HEK293 (cell line): ENCODE data around the gene IL10RB.
"Not testable (repeated sequence)": the region's sequence is repeated elsewhere in the genome, so short reads cannot be mapped to it uniquely, and the experiment has no call there.

Experiments
- GLI2 ChIP-seq: fragments of 450-650 bp; formaldehyde crosslinking; IDR thresholded peaks from 2 replicates; pipeline ENCODE4; 2017; ENCODE audit warnings: missing biosample characterization, missing genetic modification characterization, low read depth, borderline replicate concordance
- ZBTB21 ChIP-seq: fragments of 450-650 bp; formaldehyde crosslinking; IDR thresholded peaks from 2 replicates; pipeline ENCODE4 v1.5.1; 2017; ENCODE audit warnings: missing biosample characterization, missing genetic modification characterization
- ZNF133 ChIP-seq: fragments of 450-650 bp; formaldehyde crosslinking; IDR thresholded peaks from 2 replicates; pipeline ENCODE4 v1.5.1; 2016; ENCODE audit warnings: missing biosample characterization, missing genetic modification characterization
- ZNF23 ChIP-seq: fragments of 450-650 bp; formaldehyde crosslinking; IDR thresholded peaks from 2 replicates; pipeline ENCODE4 v1.5.1; 2016; ENCODE audit warnings: missing biosample characterization, missing genetic modification characterization, borderline replicate concordance
- ZNF707 ChIP-seq: fragments of 450-650 bp; formaldehyde crosslinking; IDR thresholded peaks from 2 replicates; pipeline ENCODE4 v1.5.1; 2016; ENCODE audit warnings: missing biosample characterization, missing genetic modification characterization
- TF ChIP-seq, protein P1 (sequence below): fragments of 450-650 bp; formaldehyde crosslinking; IDR thresholded peaks from 2 replicates; pipeline ENCODE4 v1.5.1; 2016; ENCODE audit warnings: missing biosample characterization, missing genetic modification characterization
- TF ChIP-seq, protein P2 (sequence below): fragments of 450-650 bp; formaldehyde crosslinking; IDR thresholded peaks from 2 replicates; pipeline ENCODE4 v1.5.1; 2016; ENCODE audit warnings: missing biosample characterization, missing genetic modification characterization

DNA sequence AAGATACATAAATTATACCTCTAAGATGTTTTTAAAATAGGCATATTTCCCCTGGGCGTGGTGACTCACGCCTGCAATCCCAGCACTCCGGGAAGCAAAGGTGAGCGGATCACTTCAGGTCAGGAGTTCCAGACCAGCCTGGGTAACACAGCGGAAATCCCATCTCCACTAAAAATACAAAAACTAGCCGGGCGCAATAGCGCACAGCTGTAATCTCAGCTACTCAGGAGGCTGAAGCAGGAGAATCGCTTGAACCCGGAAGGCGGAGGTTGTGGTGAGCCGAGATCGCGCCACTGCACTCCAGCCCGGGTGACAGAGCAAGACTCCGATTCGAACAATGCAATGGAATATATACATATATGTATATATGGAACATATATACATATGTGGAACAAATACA lies 54.8 kb downstream of the IL10RB start:
- TF ChIP-seq GLI2 (tag by site-specific recombination); ZNF23 (tag by site-specific recombination); ZNF707 (tag by site-specific recombination); ZBTB21; ZNF133 (tag by site-specific recombination): not testable (repeated sequence)
- TF ChIP-seq, protein P1, sequence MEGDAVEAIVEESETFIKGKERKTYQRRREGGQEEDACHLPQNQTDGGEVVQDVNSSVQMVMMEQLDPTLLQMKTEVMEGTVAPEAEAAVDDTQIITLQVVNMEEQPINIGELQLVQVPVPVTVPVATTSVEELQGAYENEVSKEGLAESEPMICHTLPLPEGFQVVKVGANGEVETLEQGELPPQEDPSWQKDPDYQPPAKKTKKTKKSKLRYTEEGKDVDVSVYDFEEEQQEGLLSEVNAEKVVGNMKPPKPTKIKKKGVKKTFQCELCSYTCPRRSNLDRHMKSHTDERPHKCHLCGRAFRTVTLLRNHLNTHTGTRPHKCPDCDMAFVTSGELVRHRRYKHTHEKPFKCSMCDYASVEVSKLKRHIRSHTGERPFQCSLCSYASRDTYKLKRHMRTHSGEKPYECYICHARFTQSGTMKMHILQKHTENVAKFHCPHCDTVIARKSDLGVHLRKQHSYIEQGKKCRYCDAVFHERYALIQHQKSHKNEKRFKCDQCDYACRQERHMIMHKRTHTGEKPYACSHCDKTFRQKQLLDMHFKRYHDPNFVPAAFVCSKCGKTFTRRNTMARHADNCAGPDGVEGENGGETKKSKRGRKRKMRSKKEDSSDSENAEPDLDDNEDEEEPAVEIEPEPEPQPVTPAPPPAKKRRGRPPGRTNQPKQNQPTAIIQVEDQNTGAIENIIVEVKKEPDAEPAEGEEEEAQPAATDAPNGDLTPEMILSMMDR (tag by site-specific recombination): not testable (repeated sequence)
- TF ChIP-seq, protein P2, sequence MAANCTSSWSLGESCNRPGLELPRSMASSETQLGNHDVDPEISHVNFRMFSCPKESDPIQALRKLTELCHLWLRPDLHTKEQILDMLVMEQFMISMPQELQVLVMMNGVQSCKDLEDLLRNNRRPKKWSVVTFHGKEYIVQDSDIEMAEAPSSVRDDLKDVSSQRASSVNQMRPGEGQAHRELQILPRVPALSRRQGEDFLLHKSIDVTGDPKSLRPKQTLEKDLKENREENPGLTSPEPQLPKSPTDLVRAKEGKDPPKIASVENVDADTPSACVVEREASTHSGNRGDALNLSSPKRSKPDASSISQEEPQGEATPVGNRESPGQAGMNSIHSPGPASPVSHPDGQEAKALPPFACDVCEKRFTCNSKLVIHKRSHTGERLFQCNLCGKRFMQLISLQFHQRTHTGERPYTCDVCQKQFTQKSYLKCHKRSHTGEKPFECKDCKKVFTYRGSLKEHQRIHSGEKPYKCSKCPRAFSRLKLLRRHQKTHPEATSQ (tag by site-specific recombination): not testable (repeated sequence)
